HG02885 (cell line): ENCODE measurements around the gene DYNC2H1.

Source experiments
- ATAC-seq: cut with Tn5 transposase; IDR thresholded peaks from one replicate; pipeline ENCODE4 v1.9.1; 2021; ENCODE audit warnings: mild to moderate bottlenecking; ENCODE audit not compliant: unreplicated experiment, poor library complexity

DYNC2H1 gene

GRCh38 chr11:103448966-103449365 is 339.7 kb downstream of the DYNC2H1 start:
- no peak for ATAC-seq

GRCh38 chr11:103450241-103450640 is 341.0 kb downstream of the DYNC2H1 start:
- ATAC-seq: no peak

GRCh38 chr11:103453126-103453525 is 343.9 kb downstream of the DYNC2H1 start:
- no peak for ATAC-seq

GRCh38 chr11:103453915-103454709 is 344.9 kb downstream of the DYNC2H1 start:
- no peak for ATAC-seq

GRCh38 chr11:103464420-103464819 is 355.2 kb downstream of the DYNC2H1 start:
- no peak for ATAC-seq

- no peak for ATAC-seq
Observed at GRCh38 chr11:103465555-103466140, 356.4 kb downstream of the DYNC2H1 start.

GRCh38 chr11:103471546-103471945 is 362.3 kb downstream of the DYNC2H1 start:
- no peak for ATAC-seq

GRCh38 chr11:103476874-103477273 is 367.6 kb downstream of the DYNC2H1 start:
- no peak for ATAC-seq

GRCh38 chr11:103480421-103480820 is 371.2 kb downstream of the DYNC2H1 start:
- ATAC-seq: no peak

GRCh38 chr11:103483996-103484395 is 374.8 kb downstream of the DYNC2H1 start:
- no peak for ATAC-seq

- no peak for ATAC-seq
Observed at GRCh38 chr11:103484545-103484944, 375.3 kb downstream of the DYNC2H1 start.

GRCh38 chr11:103486604-103487003 is 377.4 kb downstream of the DYNC2H1 start:
- no peak for ATAC-seq

- ATAC-seq: no peak
Observed at GRCh38 chr11:103487113-103487512, 377.9 kb downstream of the DYNC2H1 start.

- no peak for ATAC-seq
Observed at GRCh38 chr11:103488031-103488461, 378.8 kb downstream of the DYNC2H1 start.

GRCh38 chr11:103488579-103488978 is 379.4 kb downstream of the DYNC2H1 start:
- no peak for ATAC-seq

- ATAC-seq: no peak
Observed at GRCh38 chr11:103491777-103492176, 382.6 kb downstream of the DYNC2H1 start.

- ATAC-seq: no peak
Observed at GRCh38 chr11:103494491-103494890, 385.3 kb downstream of the DYNC2H1 start.

- ATAC-seq: no peak
Observed at GRCh38 chr11:103497268-103497667, 388.0 kb downstream of the DYNC2H1 start.

- no peak for ATAC-seq
Observed at GRCh38 chr11:103499710-103500340, 390.6 kb downstream of the DYNC2H1 start.

- no peak for ATAC-seq
Observed at GRCh38 chr11:103515283-103515682, 406.1 kb downstream of the DYNC2H1 start.

- no peak for ATAC-seq
Observed at GRCh38 chr11:103520792-103521191, 411.6 kb downstream of the DYNC2H1 start.
